ENCODE results near the gene DNAH5. TPM values are rescaled to one million over a fixed set of nuclear protein-coding genes. Genes with fewer than 3 reads are reported as not detected.

DNAH5 gene
- total RNA-seq, 2 experiments from 2014 or later, result not detected

DNA sequence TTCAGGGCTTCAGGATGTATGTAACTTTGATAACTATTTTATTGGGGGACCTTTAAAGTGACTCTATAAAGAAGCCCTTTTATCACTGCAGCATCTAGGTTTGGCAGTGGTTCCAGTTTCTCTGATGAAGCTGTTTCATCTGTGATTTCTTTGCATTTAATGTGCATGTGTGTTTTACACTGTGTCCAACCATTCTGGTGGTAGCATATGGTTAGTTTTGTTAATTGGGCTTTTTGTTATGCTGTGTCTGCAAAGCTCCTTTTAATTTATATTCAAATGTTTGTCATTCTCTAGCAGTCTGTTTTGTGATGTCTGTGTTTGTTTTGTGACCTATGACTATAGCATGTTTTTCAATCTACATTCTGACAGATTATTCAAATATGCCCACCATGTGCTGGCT lies 294.8 kb downstream of the DNAH5 start:
- H3K36me3 Mint-ChIP-seq, result no peaks in the 10 kb centered on the region
- peaks cover 2% of the 10 kb centered on the region for H3K9me3 Mint-ChIP-seq
- DNase-seq (no peak), ATAC-seq (ENCODE audit: low read depth) (no peak)
- H3K4me1 Mint-ChIP-seq, result no peaks in the 10 kb centered on the region
- no peaks in the 10 kb centered on the region for H3K27me3 Mint-ChIP-seq
- no peak overlapping the region for H3K4me3 Mint-ChIP-seq
- no peak overlapping the region for H3K27ac Mint-ChIP-seq
- POLR2A ChIA-PET, result no interaction called here

DNA sequence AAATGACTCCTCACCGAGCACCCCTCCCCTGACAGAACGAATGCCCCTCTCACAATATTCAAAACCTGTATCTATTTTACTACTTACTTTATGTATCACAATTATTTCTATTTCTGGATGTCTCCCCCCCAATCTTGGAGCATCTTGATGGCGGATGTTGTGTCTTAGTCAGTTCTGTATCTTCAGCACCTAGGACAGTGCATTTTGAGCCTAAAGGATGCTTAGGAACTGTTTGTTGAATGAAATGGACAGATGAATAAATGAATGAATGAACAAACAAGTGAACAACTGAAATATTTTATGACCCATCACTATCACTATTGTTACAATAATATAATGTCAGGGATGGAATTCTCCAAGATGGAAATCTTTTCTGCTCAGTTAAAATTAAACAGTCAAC lies 295.7 kb downstream of the DNAH5 start:
- no peak for ATAC-seq (ENCODE audit: low read depth)
- Mint-ChIP-seq H3K27me3 (no peaks in the 10 kb centered on the region), H3K9me3 (peaks cover 2% of the 10 kb centered on the region), H3K27ac (no peak overlapping the region), H3K4me3 (no peak overlapping the region), H3K4me1 (no peaks in the 10 kb centered on the region), H3K36me3 (no peaks in the 10 kb centered on the region)
- POLR2A ChIA-PET, result no interaction called here
- no peak for DNase-seq

DNA sequence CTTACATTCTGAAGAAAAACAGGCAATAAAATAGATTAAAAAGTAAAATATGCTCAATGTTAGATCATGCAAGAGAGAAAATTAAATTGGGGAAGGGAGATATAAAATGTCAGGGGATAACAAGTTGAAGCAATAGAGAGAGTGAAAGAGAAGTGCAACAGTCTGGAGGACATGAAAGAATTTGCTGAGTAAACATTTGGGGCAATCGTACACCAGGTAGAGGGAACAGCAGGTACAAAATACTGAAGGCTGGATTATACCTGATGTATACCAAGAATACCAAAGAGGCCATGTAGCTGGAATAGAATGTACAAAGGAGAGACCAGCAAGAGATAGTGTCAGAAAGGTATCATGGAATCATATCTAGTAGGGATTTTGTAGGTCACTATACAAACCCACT lies 300.8 kb downstream of the DNAH5 start:
- POLR2A ChIA-PET, result no interaction called here
- no peak overlapping the region for H3K27ac Mint-ChIP-seq
- peaks cover 4% of the 10 kb centered on the region for H3K9me3 Mint-ChIP-seq
- no peak for DNase-seq
- H3K27me3 Mint-ChIP-seq, result no peaks in the 10 kb centered on the region
- H3K4me1 Mint-ChIP-seq, result no peaks in the 10 kb centered on the region
- no peak for ATAC-seq (ENCODE audit: low read depth)
- no peaks in the 10 kb centered on the region for H3K36me3 Mint-ChIP-seq
- H3K4me3 Mint-ChIP-seq, result no peak overlapping the region

DNA sequence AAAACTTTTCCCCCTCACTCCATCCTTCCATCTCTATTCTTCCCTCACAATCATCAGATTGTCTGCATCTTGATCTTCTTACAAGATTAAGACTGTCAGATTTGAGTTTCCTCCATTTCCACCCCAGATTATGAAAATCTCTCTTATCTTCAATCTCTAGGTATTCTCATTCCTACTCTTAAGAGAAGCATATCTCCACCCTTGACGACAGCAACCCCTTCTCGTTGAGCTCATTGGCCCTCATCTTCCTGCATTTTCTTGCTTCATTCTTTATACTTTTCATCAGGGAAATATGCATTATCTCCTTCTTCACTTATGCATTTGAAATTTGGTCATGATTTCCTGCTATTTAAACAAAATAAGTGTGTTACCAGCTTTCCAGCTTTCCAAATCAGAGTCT lies 301.3 kb downstream of the DNAH5 start:
- peaks cover 4% of the 10 kb centered on the region for H3K9me3 Mint-ChIP-seq
- H3K27ac Mint-ChIP-seq, result no peak overlapping the region
- H3K4me1 Mint-ChIP-seq, result no peaks in the 10 kb centered on the region
- no peaks in the 10 kb centered on the region for H3K27me3 Mint-ChIP-seq
- no peak for ATAC-seq (ENCODE audit: low read depth)
- POLR2A ChIA-PET, result no interaction called here
- no peak for DNase-seq
- H3K4me3 Mint-ChIP-seq, result no peak overlapping the region
- H3K36me3 Mint-ChIP-seq, result no peaks in the 10 kb centered on the region

Other genes starting within 250 kb of the DNAH5 start
- gene TRIO, start 198.7 kb upstream of the DNAH5 start, total RNA-seq, result 1 to 10 TPM; 7.7 to 7.9 TPM

Measured in activated naive CD8-positive, alpha-beta T cell treated with anti-CD3 and anti-CD28 coated beads, Interleukin-2, amount 10 ng/mL, durations not matched to agents 7 days and 5 days (primary cell).